ENCODE measurements around the gene SGCG.

SGCG gene

DNA sequence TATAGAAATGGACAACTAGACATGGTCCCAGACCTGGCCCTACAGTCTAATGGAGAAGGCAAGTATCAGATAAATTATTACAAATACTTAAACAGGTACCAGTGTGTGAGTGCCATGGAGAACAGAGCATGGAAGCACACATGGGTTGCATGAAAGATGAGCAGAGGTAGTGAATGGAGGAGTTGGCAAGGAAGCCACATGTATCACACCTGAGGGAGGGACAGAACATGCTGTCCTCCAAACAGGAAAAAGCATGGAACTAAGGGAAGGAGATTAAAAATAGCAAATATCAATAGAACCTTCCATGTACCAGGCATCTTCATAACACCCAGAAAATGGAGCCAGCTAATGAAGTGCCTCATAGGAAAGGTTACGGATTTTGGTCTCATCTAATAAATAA, 166.8 kb downstream of the SGCG start:
- no peak overlapping the region for H3K4me3 ChIP-seq (ENCODE audit: control insufficient read depth, low read depth, low read length)
- no peak for DNase-seq (ENCODE audit: low read depth)
- TF ChIP-seq, protein P1, sequence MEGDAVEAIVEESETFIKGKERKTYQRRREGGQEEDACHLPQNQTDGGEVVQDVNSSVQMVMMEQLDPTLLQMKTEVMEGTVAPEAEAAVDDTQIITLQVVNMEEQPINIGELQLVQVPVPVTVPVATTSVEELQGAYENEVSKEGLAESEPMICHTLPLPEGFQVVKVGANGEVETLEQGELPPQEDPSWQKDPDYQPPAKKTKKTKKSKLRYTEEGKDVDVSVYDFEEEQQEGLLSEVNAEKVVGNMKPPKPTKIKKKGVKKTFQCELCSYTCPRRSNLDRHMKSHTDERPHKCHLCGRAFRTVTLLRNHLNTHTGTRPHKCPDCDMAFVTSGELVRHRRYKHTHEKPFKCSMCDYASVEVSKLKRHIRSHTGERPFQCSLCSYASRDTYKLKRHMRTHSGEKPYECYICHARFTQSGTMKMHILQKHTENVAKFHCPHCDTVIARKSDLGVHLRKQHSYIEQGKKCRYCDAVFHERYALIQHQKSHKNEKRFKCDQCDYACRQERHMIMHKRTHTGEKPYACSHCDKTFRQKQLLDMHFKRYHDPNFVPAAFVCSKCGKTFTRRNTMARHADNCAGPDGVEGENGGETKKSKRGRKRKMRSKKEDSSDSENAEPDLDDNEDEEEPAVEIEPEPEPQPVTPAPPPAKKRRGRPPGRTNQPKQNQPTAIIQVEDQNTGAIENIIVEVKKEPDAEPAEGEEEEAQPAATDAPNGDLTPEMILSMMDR (IDR thresholded peaks at IDR 0.05; ENCODE audit: control insufficient read depth, insufficient read depth, low read depth, low read length, missing control alignments) = no peak

DNA sequence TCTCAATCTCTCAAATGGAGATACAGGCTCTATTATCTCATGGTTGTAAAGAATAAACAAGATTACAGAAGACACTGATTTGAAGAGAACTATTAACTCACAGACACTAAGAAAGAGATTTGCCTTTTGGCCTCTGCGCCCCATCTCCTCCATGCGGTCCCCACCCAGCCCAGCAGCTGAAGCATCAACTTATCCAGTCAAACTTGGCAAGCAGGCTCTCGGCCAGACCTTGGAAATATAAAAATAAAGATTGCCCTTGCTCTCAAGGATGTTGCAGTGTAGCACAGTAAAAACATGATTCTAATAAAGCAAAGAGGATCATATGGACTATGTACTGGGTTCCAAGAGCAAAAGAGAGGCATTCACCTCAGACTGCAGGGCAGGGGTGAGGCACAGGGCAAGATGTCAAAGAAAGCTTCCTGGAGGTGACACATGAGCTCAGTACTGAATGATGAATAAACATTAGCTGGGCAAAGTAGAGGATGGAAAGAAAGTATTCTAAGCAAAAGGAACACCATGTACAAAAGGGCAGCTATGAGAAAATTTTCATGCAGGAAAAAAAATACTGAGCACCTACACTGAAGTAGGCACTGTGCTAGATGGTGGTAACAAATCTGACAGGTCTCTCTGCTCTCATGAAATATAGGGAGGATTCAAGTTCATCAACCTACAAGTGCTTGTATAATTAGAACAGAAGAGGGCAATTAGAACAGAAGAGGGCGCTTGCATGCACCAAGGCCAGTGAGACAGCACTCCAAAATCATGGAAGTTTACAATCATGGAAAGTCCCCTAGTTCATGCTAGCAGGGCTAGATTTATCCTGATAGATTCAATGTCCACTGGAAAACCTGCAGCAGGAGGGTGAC, 167.7 kb downstream of the SGCG start:
- TF ChIP-seq, protein P1 (IDR thresholded peaks at IDR 0.05; ENCODE audit: control insufficient read depth, insufficient read depth, low read depth, low read length, missing control alignments) = peak; percentile 7
- H3K4me3 ChIP-seq (ENCODE audit: control insufficient read depth, low read depth, low read length) = no peak overlapping the region
- no peak for DNase-seq (ENCODE audit: low read depth)

DNA sequence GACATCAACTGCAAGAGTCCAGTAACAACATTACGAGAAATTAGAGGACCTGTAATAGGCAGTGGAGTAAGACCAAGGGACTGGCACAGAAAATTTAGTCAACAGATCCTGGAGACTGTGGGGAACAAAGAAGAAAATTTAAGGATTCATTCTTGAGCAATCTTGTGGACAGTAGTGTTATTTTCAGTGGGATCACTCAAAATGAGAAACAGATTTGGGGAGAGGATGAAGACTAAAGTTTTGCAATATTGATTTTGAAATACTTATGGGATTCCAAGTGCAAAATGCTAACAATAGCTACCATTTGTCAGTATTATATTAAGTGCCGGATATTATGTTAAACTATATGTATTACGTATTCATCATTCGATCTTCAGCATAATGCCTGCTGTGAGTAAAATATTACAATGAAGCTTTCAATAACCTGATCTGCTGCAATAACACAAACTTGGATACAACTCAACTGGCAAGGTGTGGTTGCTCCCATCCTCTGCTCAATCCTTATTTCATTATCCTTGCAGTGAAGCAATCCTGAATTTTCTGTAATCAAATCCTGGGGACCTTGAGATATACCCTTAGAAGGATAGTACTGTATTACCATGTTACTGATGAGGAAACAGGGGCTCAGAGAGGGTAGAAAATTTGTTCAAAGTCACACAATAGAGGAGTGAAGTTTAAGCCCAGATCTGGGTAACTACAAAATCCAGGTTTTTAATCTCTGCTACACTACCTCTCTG, 168.6 kb downstream of the SGCG start:
- DNase-seq (ENCODE audit: low read depth) = peak; percentile 57
- H3K4me3 ChIP-seq (ENCODE audit: control insufficient read depth, low read depth, low read length) = no peak overlapping the region
- TF ChIP-seq, protein P1 (IDR thresholded peaks at IDR 0.05; ENCODE audit: control insufficient read depth, insufficient read depth, low read depth, low read length, missing control alignments) = no peak

DNA sequence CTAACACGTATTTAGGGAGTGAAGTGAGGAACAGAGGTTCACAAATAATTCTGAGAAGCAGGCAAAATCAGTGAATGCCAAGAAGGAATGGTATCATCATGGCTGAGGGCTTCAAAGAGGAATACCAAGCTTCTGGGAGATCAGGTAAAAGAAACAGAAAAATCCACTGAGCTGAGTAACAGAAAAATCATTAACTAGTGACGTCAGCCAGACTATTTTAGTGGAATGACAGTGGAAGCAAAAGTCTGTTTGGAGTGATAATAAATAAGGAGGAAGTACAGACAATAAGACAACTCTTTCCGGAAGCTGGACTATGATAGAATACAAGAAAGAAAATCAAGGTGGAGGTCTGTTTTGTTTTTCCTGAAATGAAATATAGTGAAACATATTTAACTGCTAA, 169.2 kb downstream of the SGCG start:
- DNase-seq (ENCODE audit: low read depth) = no peak
- TF ChIP-seq, protein P1 (IDR thresholded peaks at IDR 0.05; ENCODE audit: control insufficient read depth, insufficient read depth, low read depth, low read length, missing control alignments) = no peak
- H3K4me3 ChIP-seq (ENCODE audit: control insufficient read depth, low read depth, low read length) = no peak overlapping the region

DNA sequence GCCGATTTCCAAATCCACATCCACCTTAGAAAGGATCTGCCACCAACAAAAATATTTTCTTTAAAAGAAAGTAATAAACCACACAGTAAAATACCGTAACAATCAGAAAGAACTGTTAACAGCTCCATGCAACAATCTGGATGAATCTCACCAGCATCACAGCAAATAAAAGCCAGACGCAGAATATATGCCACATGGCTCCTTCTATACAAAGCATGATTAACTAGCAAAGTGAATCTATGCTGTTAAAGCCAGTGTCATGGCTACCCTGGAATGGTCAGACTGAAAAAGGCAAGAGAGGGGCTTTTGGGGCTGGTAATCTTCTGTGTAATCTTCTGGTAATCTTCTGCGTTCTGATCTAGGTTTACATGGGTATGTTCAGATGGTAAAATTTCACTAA, 171.4 kb downstream of the SGCG start:
- H3K4me3 ChIP-seq (ENCODE audit: control insufficient read depth, low read depth, low read length) = no peak overlapping the region
- TF ChIP-seq, protein P1 (IDR thresholded peaks at IDR 0.05; ENCODE audit: control insufficient read depth, insufficient read depth, low read depth, low read length, missing control alignments) = no peak
- DNase-seq (ENCODE audit: low read depth) = no peak

DNA sequence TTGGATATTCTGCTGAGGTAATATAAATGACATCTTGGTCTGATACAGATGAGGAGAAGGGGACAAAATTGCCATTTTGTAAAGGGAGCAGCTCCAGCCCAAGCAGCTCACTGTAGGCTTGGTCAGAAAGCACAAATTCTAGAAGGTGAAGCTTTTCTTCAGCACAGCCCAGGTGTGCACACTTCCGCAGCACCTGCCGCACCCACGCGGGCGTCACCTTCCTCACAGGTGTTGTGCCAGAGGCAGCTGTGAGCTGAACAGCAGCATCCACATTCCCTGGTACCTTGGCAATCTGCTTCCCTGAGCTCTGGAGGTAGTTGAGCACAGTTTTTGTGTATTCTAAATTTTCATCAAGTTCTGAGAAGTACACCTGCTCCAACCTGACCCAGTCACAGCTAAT, 173.7 kb downstream of the SGCG start:
- TF ChIP-seq, protein P1 (IDR thresholded peaks at IDR 0.05; ENCODE audit: control insufficient read depth, insufficient read depth, low read depth, low read length, missing control alignments) = no peak
- no peak for DNase-seq (ENCODE audit: low read depth)

More for the DNA sequence above, 173.7 kb downstream of the SGCG start:
- no peak overlapping the region for H3K4me3 ChIP-seq (ENCODE audit: control insufficient read depth, low read depth, low read length)

All from AG09309 (cell line).